Activated T-cell treated with anti-CD3 and anti-CD28 coated beads for 1 hour (primary cell): Measurements from ENCODE around the gene GPX4.

ENCODE experiments used
- DNase-seq: peaks from one replicate; pipeline ENCODE4 v3.0.0-alpha.2; 2020; ENCODE audit warnings: low read depth

Gene GPX4

DNA sequence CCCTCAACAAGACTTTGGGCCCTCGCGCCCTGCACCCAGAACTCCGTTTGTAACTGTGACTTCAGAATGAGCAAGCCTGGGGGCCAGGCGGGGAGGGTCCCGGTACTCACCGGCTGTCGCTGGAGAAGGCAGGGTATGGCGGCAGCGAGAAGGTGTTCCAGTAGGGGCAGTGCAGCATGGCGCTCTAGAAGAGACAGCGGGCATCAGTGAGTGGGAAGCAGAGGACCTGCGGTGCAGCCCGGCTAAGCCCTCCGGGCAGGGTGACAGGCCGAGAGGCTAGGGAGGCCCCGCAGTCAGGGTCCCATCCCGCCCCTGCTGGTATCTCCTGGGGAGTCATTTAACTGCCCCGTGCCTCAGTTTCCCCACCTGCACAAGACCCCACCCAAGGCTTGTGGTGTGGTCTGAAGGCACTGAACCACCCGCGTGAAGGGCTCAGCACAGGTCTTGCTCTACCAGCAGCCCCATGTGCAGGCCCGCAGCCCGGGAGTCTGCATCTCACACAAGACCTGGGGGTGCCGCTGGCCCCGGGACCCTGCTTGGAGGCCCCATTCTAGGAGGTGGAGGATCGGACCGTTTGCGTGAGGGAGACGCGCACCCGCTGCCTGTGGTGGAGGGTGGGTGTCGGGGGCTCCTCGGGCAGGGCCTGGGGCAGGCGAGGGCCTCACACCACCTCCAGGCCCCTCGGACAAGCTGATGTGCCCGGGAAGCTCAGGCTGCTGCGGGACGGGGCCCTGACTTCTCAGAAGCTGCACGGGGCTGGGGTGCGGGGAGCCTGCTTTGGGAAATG lies 45.7 kb downstream of the GPX4 start:
- DNase-seq, result no peak

DNA sequence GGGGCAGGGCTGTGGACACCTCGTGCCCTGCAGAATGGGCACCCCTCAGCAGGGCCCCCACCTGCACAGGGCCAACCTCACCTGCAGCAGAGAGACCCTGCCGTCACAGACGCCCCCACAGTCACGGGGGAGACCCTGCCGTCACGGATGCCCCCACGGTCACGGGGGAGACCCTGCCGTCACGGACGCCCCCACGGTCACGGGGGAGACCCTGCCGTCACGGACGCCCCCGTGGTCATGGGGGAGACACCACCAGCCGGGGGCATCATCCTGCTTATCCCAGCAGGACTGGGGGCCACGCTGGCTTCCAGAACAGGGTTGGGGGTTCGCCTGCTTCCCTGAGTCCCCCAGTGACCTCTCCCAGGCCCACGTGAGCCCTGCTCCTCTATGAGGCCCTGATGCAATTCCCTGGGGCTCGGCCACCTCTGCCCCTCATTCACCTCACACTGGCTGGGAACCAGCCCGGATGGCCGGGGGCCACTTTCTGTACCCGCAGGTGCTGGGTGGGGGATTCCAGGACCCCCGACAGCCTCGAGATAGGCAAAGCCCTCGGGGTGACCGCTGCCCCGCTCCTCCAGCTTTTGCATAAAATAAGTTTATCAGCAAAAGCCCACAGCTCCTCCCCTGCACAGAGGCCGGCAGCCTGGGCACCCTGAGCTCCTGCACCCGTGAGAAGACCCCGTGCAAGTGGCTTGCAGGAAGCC lies 46.7 kb downstream of the GPX4 start:
- no peak for DNase-seq

DNA sequence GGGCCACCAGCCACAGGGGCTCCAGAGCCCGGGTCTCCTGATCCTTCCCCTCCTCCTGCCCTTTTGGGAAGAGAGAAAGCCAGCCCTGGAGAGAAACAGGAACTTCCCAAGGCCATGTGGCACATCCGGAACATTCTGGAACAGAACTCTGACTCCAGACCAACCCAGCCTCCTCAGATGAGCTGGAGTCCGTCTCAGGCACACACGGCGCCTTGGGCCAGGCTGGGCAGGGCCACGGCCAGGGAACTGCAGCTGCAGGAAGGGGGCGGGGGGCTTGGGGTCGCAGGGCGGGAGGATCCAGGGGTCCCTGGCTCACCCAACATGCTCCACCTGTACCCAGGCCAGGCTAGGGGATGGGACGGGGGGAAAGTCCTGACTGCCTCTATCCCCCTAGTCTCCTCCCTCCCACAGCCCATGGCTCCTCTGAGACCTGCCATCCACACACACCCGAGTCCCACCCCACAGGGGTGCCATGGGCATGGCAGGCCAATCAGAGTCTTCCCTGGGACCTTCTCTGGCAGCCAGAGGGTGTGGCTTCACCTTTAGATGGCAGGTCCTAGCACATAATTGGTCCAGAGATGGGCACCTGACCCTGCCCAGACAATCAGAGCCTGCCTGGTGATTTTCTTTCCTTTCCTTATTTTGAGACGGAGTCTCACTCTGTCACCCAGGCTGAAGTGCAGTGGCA lies 47.4 kb downstream of the GPX4 start:
- no peak for DNase-seq

GRCh38 chr19:1151917-1152587 lies 48.3 kb downstream of the GPX4 start:
- no peak for DNase-seq

DNA sequence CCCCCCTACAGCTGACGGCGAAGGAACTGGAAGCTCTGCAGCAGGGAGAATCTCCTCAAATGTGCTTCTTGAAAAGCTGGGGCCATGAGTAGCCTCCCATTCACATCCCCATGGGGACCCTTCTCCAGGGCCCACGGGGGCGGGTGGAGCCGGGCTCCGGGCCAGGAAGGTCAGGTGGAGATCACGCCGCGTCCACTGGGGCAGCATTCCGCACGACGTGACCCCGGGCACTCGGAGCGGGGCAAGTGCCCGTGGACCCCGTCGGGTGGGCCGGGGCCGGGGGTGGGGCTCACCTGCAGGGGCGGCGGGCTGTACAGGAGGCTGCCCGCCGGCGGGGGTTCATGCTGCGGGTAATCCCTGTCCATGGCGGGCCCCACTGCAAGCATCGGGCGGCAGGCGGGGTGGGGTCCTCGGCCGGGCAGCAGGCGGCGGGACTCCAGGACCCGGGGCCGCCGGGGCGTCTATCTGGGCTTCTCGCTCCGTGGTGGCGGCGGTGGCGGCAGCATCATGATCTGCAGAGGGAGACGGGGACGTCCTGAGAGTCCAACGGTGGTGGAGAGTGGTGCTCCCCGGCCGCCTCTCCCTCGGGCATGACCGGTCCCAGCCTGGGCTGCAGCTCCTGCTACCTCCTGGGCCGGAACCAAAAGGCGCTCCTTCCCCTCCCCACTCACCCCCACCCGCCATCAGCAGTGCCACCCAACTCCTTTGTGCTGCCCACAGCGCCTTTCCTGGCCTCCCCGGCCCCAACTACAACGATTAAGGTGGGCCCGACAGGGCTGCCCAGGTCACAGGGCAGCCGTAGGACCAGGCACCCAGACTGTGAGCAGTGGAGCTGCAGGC lies 50.3 kb downstream of the GPX4 start:
- no peak for DNase-seq

GRCh38 chr19:1154731-1155351 lies 51.0 kb downstream of the GPX4 start:
- DNase-seq, result no peak

GRCh38 chr19:1155352-1156304 lies 51.8 kb downstream of the GPX4 start:
- DNase-seq, result no peak
